ENCODE measurements around the gene FGD1. TPM values are rescaled to one million over a fixed set of nuclear protein-coding genes. Genes with fewer than 3 reads are reported as not detected.

FGD1 gene
- total and polyA plus RNA-seq, 3 donors from 2014 or later, result 5.2 to 6.3 (median 6.0) TPM

- H3K36me3 ChIP-seq (ENCODE audit: low read depth, missing control alignments), result no peaks in the 10 kb centered on the region
- 46 to 67% methylated on average over 6 to 9 of the region's 9 CpGs for WGBS, 2 donors
- H3K27me3 ChIP-seq, result no peaks in the 10 kb centered on the region
- H3K9me3 ChIP-seq, result no peaks in the 10 kb centered on the region
- H3K4me1 ChIP-seq, result peaks cover 4% of the 10 kb centered on the region
- no peak for DNase-seq
- TF ChIP-seq CTCF (IDR thresholded peaks at IDR 0.05) (no peak), POLR2A (IDR thresholded peaks at IDR 0.05) (no peak)
- no peak overlapping the region for H3K27ac ChIP-seq
- intact Hi-C loops (cut with DNase I; ENCODE audit: low total_unique reads), result no loop called here
- no peak overlapping the region for H3K4me3 ChIP-seq
These were observed 12.1 kb downstream of the FGD1 start for GRCh38 chrX:54483946-54484345.

- Histone ChIP-seq H3K4me1 (peaks cover 4% of the 10 kb centered on the region), H3K36me3 (ENCODE audit: low read depth, missing control alignments) (no peaks in the 10 kb centered on the region), H3K9me3 (no peaks in the 10 kb centered on the region), H3K4me3 (no peak overlapping the region), H3K27ac (no peak overlapping the region), H3K27me3 (no peaks in the 10 kb centered on the region)
- TF ChIP-seq CTCF (IDR thresholded peaks at IDR 0.05) (no peak), POLR2A (IDR thresholded peaks at IDR 0.05) (no peak)
- no peak for DNase-seq
- WGBS, 2 donors, result 46 to 79% methylated on average over 4 to 13 of the region's 21 CpGs
- intact Hi-C loops (cut with DNase I; ENCODE audit: low total_unique reads), result no loop called here
These were observed 13.0 kb downstream of the FGD1 start for GRCh38 chrX:54482839-54483593.

GRCh38 chrX:54479136-54480111 lies 16.6 kb downstream of the FGD1 start:
- 41 to 47% methylated on average over 6 to 9 of the region's 9 CpGs for WGBS, 2 donors
- no peak overlapping the region for H3K27ac ChIP-seq
- no peaks in the 10 kb centered on the region for H3K9me3 ChIP-seq
- no peak overlapping the region for H3K4me3 ChIP-seq
- H3K36me3 ChIP-seq (ENCODE audit: low read depth, missing control alignments), result no peaks in the 10 kb centered on the region
- intact Hi-C loops (cut with DNase I; ENCODE audit: low total_unique reads), result no loop called here
- no peak for TF ChIP-seq CTCF (IDR thresholded peaks at IDR 0.05)
- no peak for TF ChIP-seq POLR2A (IDR thresholded peaks at IDR 0.05)
- H3K27me3 ChIP-seq, result no peaks in the 10 kb centered on the region
- DNase-seq, result no peak
- H3K4me1 ChIP-seq, result peaks cover 4% of the 10 kb centered on the region

GRCh38 chrX:54473993-54474859 lies 21.8 kb downstream of the FGD1 start:
- DNase-seq, result no peak
- Histone ChIP-seq H3K36me3 (ENCODE audit: low read depth, missing control alignments) (no peaks in the 10 kb centered on the region), H3K4me1 (peaks cover 3% of the 10 kb centered on the region), H3K27ac (no peak overlapping the region), H3K9me3 (no peaks in the 10 kb centered on the region), H3K27me3 (no peaks in the 10 kb centered on the region), H3K4me3 (no peak overlapping the region)
- TF ChIP-seq CTCF (IDR thresholded peaks at IDR 0.05), result no peak
- TF ChIP-seq POLR2A (IDR thresholded peaks at IDR 0.05), result no peak
- 88 to 94% methylated on average over 1 to 9 of the region's 10 CpGs for whole genome bisulfite sequencing, 2 donors
- intact Hi-C loops (cut with DNase I; ENCODE audit: low total_unique reads), result no loop called here

All from testis (tissue), 3 donors.